GM21717 (cell line): ENCODE measurements around the gene MSN.

Source experiments
- ATAC-seq: cut with Tn5 transposase; IDR thresholded peaks from one replicate; pipeline ENCODE4 v1.9.1; 2021; ENCODE audit warnings: mild to moderate bottlenecking, moderate library complexity; ENCODE audit not compliant: unreplicated experiment

Gene MSN

DNA sequence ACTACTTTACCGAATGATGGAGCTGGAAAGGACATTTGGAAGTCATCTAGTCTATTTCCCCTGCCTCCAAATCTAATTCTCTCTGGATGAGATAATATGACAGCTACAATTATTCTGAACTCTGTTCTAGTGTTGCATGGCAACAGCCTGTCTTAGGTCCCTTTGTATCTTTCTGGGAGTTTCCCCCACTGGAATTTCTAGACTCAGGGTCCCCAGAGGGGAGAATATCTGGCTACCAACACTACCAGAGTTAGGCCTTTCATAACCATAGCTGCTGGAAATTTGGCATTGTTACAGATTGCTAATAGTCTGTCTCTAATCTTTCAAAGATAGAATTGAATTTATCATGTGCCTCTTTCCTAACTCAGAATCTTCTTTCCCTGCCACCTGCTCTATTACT, 4.5 kb downstream of the MSN start:
- no peak for ATAC-seq

DNA sequence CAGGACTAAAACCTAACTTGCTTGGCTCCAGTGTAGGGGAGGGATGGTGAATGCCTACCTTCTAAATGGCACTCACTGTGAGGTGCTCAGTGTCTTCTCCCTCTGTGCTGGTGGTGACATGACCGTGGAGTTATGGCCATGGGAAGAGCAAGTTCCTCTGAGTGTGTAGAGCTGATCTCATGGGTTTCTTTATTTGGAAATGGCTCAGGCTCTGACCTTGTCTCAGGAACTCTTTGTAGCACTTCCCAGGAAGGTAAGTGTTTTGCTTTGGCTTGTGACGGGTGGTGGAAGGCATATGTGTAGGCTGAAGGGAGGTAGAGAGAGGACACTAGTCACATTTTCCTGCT, 6.4 kb downstream of the MSN start:
- no peak for ATAC-seq

DNA sequence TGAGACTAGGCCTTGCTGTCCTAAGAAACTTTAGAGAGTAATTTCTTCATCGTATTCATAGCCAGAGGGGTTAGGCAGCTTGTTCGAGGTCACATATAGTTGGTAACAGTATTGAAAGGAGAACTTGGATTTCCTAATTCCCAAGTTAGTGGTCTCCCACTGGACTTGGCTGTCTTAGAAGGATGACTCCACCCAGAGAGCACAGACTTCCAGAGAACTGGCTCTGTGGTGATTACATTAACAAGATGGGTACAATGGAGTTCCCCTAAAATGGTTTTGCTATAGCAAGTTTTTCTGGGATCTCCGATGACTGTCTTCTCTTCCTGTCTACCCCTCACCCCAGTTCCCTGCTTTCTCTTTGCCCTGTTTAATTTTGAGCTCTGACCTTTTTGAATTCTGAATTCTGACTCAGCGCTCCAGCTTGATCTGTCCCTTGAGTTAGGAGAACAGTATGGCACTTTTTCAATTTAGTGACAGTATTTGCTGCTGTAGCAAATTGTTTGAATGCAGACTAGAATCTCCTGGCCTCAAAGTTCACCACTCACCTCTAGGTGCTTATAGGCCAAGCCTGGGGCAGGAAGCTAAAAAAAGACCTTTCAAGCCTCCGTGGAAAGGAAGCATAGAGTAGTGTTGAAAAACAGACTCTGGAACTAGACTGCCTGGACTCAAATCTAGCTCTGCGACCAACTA, 6.9 kb downstream of the MSN start:
- ATAC-seq, result no peak

DNA sequence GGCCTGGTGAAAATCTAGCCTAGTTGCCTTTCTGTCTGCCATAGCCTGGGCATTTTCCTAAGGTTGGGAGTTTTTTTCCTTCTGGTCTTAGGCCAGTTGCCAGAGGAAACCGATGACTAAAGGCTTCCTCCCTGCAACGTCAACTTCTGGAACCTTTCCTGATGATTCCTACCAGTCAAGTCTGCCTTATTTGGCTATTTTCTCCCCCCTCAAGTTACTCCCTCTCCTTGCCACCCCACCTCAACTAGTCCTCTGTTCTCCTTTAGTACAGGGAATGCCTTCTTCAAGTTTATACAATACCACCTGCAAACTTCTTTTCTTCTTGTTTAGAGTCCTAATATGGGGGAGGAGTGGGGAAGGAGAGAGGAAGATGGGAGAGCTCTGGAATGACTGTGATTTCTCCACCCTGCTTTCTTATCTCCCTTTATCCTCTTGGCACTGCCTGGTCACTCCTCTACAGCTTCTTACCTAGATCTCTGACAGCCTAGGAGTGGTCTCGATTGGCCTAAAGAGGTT, 10.6 kb downstream of the MSN start:
- ATAC-seq, result no peak

DNA sequence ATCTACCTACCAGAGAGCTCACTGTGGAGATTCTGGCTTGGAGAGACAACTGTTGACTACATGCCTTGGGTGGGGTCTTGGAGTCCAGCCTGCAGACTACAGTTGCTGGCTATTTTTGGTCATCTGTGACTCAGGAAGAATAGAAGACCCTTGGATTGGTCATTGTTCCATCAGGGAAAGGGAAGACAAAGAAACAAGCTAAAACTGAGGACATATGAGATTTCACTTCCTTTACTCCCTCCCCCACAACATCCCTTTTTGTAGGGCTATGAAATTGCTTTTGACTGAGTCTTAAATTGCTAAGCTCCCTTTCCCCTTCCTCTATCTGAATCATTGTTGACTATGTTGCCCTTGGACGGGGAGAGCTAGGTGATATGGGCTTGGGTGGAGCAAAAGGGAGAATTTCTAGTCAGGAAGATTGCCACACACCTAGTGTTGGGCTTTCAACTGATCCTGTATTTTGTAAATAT, 11.7 kb downstream of the MSN start:
- ATAC-seq, result no peak

DNA sequence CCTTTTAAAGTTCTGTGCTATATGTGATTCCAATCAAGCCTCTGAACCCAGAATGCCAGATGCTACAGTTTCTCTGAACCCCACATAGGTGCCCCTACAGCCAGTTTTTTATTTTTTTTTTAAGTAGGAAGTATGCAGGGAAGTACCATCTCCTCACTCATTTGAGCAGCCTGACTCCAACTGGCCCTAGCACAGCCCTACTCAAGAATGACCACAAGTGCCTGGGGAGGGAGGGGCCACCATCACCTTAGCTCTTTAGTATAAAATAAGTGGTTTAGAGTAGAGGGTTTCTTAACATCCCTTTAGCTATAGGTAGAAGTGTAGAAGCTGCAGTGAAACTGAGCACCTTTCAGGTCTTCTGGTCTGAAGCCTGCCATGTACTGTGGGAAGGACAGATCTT, 14.4 kb downstream of the MSN start:
- no peak for ATAC-seq

DNA sequence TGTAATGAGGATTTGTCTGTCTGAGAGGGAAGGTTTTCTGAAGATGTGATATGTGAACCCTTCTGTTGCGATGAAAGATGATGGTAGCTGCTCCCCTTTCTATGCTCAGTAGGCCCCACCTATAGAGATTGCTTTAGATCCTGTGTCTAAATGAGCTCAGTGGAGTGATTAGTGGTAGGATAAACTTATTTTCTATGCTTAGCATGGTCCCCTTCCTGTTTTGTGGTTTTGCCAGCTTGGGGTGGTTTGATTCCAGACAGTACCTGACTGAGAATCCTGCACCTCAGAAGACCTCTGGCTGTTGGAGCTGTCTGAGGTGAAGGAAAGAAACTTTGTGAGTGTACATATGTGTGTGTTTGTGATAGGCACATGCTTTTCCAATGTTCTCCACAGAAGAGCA, 17.7 kb downstream of the MSN start:
- ATAC-seq, result no peak

DNA sequence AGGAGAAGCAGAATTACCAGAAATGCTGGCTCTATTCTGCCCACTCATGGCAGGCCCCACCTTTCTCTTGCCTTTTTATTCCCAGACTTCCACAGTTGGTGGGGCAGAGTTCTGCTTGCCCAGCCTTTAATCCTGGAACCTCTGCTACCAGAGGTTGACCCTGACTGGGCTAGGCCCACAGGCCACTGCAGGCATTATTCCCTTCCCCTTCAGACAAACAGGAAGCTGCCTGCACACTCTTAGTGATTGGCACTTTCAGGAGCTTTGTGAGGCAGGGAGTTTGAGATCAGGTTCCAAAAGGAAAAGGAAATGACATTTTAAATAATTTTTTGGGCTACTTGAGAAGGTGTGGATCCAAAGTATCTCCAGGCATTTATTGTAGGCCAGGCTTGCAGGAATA, 18.8 kb downstream of the MSN start:
- no peak for ATAC-seq

DNA sequence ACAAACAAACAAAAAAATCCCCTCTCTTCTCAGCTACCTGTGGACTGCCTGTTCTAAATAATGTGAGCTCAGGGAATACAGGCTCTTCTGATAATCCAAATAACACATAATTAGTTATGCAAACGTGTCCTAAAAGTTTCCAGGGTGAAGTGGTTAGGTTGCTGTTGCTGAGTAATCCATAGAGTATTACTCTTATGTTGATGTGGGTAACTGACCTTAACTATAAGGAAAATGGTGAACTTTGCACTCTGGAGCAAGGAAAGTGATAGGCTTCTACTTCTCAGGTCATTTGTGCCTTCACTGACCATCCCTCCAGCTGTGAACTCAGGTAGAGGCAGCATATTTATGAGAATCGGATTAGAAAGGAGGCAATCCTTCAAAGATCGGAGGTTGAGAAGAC, 19.9 kb downstream of the MSN start:
- ATAC-seq, result no peak

DNA sequence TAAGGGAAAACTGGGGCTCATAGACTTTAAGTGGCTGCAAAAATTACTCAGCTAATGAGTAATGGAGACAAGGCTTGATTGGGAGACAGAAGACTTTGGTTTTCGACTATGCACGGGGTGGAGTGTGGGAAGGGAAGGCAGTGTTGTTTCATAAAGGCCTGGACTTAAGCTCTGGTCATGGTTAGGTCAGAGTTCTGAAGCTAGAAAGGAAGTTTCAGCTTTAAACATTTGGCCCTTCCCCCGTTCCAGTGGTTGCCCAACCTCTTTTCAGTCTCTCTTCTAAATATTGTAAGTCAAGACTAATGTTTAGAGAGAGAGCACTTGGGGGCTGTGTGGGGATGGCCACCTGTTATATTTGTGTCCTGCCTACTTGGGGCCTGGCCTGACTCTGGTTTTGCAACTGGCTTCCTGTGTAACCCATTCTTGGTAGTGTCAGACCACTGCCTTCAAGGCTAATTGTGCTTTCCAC, 21.0 kb downstream of the MSN start:
- ATAC-seq, result peak; percentile 87

DNA sequence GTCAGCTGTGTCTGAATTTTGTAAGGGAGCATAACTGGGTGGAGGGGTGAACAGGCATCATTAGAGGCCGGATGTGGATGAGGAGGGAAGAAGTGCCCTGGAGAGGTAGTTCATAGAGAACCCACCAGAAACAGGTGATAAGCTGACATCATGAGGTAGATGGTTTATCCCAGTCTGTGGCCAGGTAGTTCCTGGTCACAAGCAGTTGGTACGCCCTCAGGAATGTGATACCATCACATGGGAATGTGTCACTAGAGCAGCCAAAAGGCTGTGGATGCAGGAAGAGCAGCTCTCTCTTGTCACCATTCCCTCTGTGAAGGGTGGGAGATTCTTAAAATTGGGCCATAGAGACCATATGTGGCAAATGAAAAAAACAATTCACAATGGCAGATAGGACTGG, 21.9 kb downstream of the MSN start:
- no peak for ATAC-seq

DNA sequence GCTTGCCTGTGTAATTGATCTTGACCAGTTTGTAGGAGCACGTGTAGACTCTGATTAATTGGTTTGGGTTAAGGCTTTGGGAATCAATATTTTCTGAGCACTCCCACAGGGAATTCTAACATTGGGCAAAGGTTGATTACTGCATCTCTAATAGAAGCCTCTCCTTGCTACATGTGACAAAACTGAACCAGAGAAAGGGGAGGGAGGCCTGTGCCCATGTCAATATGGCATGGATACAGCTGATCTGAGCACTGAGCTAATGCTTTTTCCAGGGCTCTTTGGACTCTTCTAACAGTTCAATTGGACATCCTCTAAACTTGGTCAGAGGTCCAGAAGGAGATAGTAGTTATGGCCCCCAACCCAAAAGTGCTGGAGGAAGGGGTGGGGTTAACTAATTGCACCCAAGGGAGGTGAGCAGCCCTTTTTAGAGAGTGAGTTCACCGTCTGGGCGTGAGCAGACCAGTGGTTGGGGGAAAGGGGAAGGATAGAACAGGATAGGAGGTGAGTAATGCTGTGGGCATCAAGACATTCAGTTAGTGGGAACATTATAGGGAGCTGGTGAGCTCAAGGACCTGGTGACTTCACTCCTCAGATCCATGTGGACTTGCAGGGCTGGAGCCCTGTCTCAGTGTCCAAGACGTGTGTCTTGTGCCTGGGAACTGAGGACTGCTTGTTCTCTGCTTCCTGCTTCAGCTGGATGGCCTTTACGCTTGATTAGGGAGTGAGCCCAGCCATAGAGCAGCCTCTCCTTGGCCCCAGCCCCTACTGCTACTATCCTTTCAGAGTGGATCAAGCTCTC, 22.8 kb downstream of the MSN start:
- no peak for ATAC-seq

DNA sequence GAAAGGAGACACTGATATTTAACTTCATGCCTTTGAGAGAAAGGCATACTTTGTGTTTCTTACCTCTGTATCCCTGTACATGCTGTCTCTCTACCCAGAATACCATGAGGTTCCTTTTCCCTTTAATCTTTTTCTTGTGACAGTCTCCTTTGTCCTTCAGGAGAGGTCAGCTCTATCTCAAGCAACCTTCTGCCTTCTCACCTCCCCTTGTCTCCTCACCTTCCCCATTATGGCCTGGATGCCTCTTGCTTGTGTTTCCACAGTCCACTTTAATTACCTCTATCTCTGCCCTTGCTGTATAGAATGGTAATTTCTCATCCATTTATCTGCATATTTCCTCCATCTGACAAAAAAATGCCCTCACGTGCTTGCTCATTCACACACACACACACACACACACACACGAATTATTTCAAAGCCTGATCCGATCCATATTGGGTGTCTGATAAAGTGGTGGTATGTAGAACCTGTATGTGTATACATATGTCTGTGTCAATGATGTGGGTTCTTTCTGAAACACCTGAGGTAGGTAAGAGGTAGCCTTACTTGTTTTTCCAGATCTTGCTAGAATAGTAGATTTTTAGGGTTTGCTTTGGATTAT, 28.5 kb downstream of the MSN start:
- no peak for ATAC-seq

DNA sequence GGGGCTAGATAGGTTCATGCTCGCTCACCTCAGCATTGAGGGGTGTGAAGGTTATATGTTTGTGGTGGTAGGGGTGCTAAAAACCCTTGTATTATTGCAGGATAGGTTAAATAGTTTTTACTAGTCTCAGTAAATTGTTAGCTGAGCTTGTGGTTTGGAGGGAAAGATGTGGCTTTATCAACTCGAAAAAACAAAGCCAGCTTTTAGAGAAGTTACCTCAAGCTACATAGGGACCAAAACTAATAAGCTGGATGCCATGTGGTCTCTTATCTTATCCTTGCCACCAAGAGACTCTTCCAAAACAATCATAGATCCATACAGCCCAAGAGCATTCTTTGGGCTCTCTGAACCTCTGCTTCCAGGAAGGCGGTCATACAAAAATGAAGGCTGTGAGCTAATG, 29.2 kb downstream of the MSN start:
- ATAC-seq, result no peak

DNA sequence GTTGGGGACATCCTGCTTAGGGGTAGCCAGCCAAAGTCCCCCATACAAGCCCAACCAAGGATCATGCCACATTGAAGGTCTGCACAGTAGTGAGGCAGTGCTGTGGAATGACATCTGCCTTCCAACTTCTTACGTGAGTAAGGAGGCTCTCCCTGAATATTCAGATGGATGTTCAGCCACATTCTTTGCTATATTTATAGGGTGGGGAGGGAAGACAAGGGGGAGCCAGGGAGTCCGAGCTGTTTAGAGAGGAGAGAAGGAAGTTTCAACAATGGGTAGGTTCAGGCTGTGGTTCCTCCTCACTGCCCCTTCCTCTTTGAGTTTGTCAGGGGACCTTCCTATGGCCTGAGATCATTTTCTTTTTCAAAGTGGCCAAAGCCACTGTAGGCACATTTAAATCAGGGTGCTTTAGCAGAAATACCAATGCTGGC, 29.8 kb downstream of the MSN start:
- ATAC-seq, result no peak

DNA sequence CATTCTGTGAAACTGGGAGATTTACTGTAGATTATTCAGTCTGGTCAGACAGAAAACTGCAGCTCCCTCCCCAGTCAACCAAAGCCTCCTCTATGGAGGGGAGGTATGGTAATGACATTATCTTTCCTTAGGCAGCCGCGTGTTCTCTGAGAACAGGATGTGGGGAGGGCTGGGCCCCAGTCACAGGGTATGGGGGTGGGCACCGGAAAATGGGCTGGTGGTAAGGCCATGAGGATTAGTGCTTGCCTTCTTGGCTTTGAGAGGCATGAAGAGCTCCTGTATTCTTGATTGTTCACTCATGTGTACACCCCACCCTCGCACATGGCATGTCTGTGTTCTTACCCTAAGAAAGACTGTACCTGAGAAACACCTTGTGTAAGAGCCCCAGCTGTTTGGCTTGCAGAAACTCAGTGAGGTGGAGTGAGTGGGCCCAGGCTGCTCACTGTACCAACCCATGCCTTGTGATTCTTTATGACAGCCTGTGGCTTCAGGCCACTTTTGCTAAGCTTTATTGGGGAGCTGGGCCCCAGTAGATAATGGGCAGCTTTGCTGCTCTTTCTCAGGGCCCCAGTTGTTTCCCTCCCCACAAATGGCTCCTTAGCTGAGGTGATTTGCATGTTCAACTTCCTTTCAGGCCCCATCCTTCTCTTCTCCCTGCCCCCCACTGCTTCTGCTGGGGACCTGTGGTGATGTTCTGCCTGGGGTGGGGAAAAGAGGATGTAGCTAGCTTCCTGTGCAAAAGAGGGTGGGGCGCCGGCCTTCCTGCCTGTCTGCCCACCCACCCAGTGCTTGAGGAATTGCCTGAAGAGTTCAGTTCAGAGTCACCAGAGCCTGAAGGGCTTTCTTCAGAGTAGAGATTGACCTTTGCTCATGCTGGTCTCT, 30.7 kb downstream of the MSN start:
- ATAC-seq, result peak; percentile 66

DNA sequence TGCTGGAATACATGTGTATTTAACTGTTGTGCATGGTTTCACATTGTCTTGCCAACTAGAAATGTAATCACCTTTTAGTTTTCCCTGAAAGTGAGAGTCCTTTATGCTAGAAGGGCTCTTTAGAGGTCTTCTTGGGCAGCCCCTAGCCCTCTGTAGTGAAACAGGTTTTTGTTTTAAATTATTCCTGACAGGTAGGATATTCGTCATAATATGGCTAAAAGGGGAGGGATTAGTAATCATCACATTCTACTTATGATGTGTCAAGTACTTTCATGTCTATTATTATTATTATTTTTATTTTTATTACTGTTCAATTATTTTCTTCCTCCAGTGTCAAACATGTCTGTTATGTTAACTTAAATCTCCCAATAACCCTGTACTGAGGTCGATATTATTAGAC, 35.5 kb downstream of the MSN start:
- ATAC-seq, result no peak

DNA sequence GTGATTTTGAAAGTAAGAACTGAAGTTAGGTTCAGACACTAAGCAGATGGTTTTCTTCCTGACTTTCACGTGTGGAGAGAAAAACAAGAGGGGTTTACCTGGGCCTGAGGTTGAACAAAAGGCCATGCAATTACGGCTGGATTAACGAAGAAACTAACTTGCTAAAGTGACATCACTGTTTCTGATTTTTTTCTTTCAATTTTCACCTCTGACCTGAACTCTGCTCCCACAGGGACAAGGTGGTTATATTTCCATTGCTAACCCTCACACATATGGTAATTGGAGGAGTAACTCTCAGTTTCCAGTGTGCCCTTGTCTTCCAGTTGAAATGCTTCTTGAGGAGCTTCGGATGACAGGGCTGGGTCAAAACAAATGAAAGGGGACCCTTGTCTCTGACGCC, 38.0 kb downstream of the MSN start:
- ATAC-seq, result no peak

DNA sequence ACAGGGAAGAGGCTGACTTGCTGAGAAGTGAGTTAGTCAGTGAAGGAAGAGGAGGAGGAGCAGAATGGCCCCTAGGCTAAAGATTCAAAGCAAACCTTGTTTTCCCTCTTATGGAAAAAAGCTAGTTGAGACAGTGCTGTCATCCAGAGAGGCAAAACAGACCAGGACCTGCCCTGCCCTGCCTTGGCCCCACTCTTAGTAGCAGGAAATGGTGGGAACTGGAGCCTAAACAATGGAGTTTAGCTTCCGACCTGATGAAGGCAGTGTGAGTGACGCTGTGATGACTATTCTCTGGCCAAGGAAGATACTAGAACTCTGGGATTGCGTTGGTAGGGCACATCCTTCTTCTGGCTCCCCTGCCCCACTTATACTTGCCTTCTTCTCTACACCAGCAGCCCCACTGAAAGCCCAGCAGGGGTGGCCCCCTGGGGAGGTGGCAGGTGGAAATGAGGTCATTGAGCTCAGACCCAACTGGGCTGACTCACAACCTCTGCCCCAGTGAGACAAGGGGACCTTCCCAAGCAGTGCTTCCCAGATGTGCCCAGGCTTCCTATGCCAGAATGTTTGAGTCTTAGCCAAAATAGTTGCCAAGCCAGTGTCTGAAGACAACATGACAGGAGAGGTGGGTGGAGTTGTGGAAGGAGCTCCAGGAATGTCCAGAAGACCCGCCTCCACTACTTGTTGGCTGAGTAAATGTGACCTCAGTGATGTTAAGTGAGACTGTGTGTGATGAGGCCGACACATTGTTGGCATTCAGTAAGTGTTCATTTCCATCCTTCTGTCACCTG, 38.8 kb downstream of the MSN start:
- peak; percentile 42 for ATAC-seq

DNA sequence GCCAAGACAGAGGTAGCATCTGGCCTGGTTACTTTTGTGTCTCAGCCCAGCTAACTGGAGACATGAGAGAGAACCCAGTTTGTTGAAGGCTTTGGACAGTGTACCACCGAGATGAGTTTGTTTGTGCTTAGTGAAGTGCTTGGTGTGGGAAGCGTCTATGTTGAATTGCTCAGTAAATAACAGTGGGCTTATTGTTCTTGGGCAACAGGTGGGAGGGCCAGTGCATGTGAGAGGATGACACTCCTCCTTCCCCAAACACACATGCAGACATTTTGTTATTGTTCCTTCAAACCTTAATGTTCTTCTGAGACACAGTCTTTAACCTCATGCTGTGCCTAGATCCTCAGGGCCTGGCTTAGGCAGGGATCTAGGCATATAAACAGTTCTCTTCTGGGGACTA, 39.7 kb downstream of the MSN start:
- no peak for ATAC-seq
